DND-41 (cell line): Measurements from ENCODE around the gene PAPOLG.

Experiments
- ATAC-seq: fragments of 200-7000 bp; cut with Tn5 transposase; 3 replicates; pipeline ENCODE4 v1.9.1; 2021; ENCODE audit warnings: low read depth; ENCODE audit not compliant: insufficient read depth
- DNase-seq: peaks from one replicate; pipeline ENCODE4 v3.0.0-alpha.2; 2020
- H2AFZ ChIP-seq: 2 replicates; pipeline ENCODE4 v1.6.0; 2012; ENCODE audit warnings: low read depth, low read length
- H3K27ac ChIP-seq: 2 replicates; pipeline ENCODE4 v1.5.1; 2012; ENCODE audit warnings: low read length, inconsistent platforms
- H3K27me3 ChIP-seq: fragments of 200-600 bp; sonication (generic); 2 replicates; pipeline ENCODE4 v1.6.0; 2012; ENCODE audit warnings: low read length, mild to moderate bottlenecking, inconsistent platforms; ENCODE audit not compliant: insufficient read depth, poor library complexity
- H3K36me3 ChIP-seq: 2 replicates; pipeline ENCODE4 v1.5.1; 2012; ENCODE audit warnings: low read length, inconsistent platforms; ENCODE audit not compliant: insufficient read depth
- H3K4me1 ChIP-seq: 2 replicates; pipeline ENCODE4 v1.5.1; 2012; ENCODE audit warnings: mild to moderate bottlenecking, low read length; ENCODE audit not compliant: insufficient read depth
- H3K4me2 ChIP-seq: 2 replicates; pipeline ENCODE4 v1.6.0; 2012; ENCODE audit warnings: mild to moderate bottlenecking, moderate library complexity, low read length, inconsistent platforms; ENCODE audit not compliant: insufficient read depth
- H3K4me3 ChIP-seq, 2 experiments: fragments of 200-600 bp in 1 of 2; shearing (Covaris generic) in 1 of 2; 2 replicates each; pipeline ENCODE4 v1.5.1; 2012 to 2016; ENCODE audit warnings: inconsistent platforms in 2 of 2, low read length in 2 of 2, mild to moderate bottlenecking in 2 of 2, low read depth in 1 of 2, moderate library complexity in 1 of 2
- H3K79me2 ChIP-seq: 2 replicates; pipeline ENCODE4 v1.6.0; 2012; ENCODE audit warnings: low read length, inconsistent platforms; ENCODE audit not compliant: insufficient read depth
- H3K9ac ChIP-seq: 2 replicates; pipeline ENCODE4 v1.6.0; 2012; ENCODE audit warnings: low read depth, mild to moderate bottlenecking, inconsistent platforms, low read length, moderate library complexity
- H3K9me3 ChIP-seq: 2 replicates; pipeline ENCODE4 v1.5.1; 2012; ENCODE audit warnings: low read length, moderate library complexity, mild to moderate bottlenecking, inconsistent platforms; ENCODE audit not compliant: insufficient read depth, severe bottlenecking
- H4K20me1 ChIP-seq: 2 replicates; pipeline ENCODE4 v1.6.0; 2012; ENCODE audit warnings: low read length; ENCODE audit not compliant: insufficient read depth
- EZH2 ChIP-seq: IDR thresholded peaks from 3 replicates; pipeline ENCODE4 v1.6.1; 2012; ENCODE audit warnings: borderline replicate concordance, low read depth, mild to moderate bottlenecking, moderate library complexity, low read length, inconsistent platforms; ENCODE audit not compliant: severe bottlenecking
- TF ChIP-seq, protein P1 (sequence below): IDR thresholded peaks from 2 replicates; pipeline ENCODE4 v1.5.1; 2012; ENCODE audit warnings: borderline replicate concordance, low read length, moderate library complexity, mild to moderate bottlenecking; ENCODE audit not compliant: poor library complexity, severe bottlenecking; ENCODE audit errors: extremely low read depth

The PAPOLG gene

DNA sequence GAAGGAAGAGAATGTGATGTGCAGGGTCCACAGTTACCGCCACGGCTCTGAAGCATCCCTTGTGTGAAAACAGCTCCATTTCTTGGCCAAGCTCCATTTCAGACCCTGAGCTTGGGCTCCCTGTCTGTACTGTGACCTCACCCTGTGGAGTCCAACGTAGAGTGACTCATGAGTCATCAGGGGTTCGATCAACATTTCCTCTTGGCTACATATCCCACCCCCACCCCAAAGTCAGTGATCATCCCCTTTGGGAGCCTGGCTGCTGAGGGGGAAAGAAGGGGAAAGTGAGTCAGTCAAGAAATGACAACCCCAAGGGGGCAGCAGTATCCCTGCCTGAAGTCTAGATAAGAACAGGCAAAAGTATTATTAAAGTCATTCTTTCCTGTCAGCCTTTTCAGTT is 62.2 kb downstream of the PAPOLG start:
- Histone ChIP-seq H3K4me3 (no peak overlapping the region), H2AFZ (no peak overlapping the region), H3K9ac (no peak overlapping the region), H3K4me2 (no peak overlapping the region), H3K27me3 (no peaks in the 10 kb centered on the region), H4K20me1 (no peaks in the 10 kb centered on the region), H3K27ac (no peak overlapping the region), H3K9me3 (no peaks in the 10 kb centered on the region), H3K79me2 (no peaks in the 10 kb centered on the region), H3K4me1 (no peaks in the 10 kb centered on the region), H3K36me3 (no peaks in the 10 kb centered on the region)
- DNase-seq (no peak), ATAC-seq (no peak)
- TF ChIP-seq, protein P1, sequence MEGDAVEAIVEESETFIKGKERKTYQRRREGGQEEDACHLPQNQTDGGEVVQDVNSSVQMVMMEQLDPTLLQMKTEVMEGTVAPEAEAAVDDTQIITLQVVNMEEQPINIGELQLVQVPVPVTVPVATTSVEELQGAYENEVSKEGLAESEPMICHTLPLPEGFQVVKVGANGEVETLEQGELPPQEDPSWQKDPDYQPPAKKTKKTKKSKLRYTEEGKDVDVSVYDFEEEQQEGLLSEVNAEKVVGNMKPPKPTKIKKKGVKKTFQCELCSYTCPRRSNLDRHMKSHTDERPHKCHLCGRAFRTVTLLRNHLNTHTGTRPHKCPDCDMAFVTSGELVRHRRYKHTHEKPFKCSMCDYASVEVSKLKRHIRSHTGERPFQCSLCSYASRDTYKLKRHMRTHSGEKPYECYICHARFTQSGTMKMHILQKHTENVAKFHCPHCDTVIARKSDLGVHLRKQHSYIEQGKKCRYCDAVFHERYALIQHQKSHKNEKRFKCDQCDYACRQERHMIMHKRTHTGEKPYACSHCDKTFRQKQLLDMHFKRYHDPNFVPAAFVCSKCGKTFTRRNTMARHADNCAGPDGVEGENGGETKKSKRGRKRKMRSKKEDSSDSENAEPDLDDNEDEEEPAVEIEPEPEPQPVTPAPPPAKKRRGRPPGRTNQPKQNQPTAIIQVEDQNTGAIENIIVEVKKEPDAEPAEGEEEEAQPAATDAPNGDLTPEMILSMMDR, result peak; percentile 29
- no peak for TF ChIP-seq EZH2

DNA sequence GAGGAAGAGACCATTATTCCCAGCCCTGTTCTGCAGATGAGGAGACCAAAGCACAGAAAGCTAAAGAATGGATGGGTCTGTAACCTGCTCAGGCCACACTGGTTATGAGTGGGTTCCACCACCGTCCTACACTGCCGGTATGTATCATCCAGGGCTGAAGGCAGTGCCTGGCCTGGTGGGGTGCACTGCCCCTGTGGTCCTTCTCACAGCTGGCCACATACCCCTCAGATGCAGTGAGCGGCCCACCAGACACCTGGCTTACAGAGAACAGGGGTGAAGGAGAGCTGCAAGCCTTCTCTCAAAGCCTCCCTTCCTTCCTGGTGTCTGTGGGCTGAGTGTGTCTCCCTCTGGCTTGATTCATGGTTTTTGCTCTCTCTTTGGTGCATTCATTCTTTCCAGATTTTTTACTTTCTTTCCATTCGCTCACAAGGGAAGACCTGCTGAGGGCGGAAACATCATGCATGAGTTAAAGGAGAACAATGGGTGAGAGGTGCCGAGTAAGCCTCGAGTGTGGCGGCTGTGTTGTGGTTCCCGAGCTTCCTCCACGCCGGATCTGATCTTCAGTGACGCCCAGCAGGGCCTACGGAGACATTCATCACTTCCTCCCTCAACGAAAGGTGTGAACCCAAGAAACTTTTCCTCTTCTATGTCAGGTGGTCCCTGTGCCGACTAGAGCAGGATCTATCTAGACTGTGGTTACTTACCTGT is 63.2 kb downstream of the PAPOLG start:
- 0 out of 3 replicates have a peak, but pooled peaks have one; percentile 12 for ATAC-seq
- Histone ChIP-seq H3K9ac (no peak overlapping the region), H3K79me2 (no peaks in the 10 kb centered on the region), H3K27ac (no peak overlapping the region), H3K4me3 (no peak overlapping the region), H3K9me3 (no peaks in the 10 kb centered on the region), H4K20me1 (no peaks in the 10 kb centered on the region), H3K4me1 (no peaks in the 10 kb centered on the region), H3K4me2 (no peak overlapping the region), H3K27me3 (no peaks in the 10 kb centered on the region), H2AFZ (no peak overlapping the region), H3K36me3 (no peaks in the 10 kb centered on the region)
- DNase-seq, result no peak
- no peak for TF ChIP-seq EZH2
- TF ChIP-seq, protein P1, result no peak

DNA sequence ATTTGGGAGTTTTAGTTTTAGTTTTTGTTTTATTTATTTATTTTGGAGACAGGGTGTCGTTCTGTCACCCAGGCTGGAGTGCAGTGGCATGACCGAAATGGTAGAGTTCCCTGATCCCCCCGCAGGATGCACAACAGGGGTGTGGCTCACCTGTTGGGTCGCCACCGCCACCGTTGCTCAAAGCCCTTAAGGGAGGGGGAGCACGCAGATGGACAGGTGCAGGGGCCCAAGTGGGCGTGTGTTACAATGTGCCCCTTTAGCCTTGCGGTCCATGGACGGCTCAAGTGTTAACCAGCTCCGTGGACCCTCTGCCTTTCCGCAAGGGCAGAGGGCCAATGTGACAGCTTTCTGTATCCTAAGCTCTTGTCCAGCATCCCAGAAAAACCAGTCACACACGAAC is 63.9 kb downstream of the PAPOLG start:
- Histone ChIP-seq H3K79me2 (no peaks in the 10 kb centered on the region), H3K27me3 (no peaks in the 10 kb centered on the region), H3K4me2 (no peak overlapping the region), H3K4me3 (no peak overlapping the region), H3K4me1 (no peaks in the 10 kb centered on the region), H2AFZ (no peak overlapping the region), H3K9ac (no peak overlapping the region), H3K27ac (no peak overlapping the region), H4K20me1 (no peaks in the 10 kb centered on the region), H3K36me3 (no peaks in the 10 kb centered on the region), H3K9me3 (no peaks in the 10 kb centered on the region)
- DNase-seq (no peak), ATAC-seq (no peak)
- TF ChIP-seq, protein P1, result no peak
- TF ChIP-seq EZH2, result no peak
